OCI-LY3 (cell line): ENCODE results near the gene TIGD3.

ENCODE experiments used
- H2AFZ ChIP-seq: fragments of 200-600, 300-600 bp; shearing (Covaris generic); 2 replicates; pipeline ENCODE4 v1.6.0; 2014; ENCODE audit warnings: antibody characterized with exemption, low read depth, low read length
- H3K27ac ChIP-seq: fragments of 200-600, 300-600 bp; sonication (generic); 2 replicates; pipeline ENCODE4 v1.5.1; 2014; ENCODE audit warnings: mild to moderate bottlenecking, low read length, moderate library complexity, mixed read lengths
- H3K27me3 ChIP-seq: fragments of 200-600, 300-600 bp; sonication (generic); 2 replicates; pipeline ENCODE4 v1.6.1; 2014; ENCODE audit warnings: low read depth, low read length, mixed read lengths
- H3K36me3 ChIP-seq: fragments of 200-600, 300-600 bp; sonication (generic); replicated peaks from 2 replicates; pipeline ENCODE3; 2014; ENCODE audit warnings: low read depth, low read length, mixed read lengths
- H3K4me1 ChIP-seq: fragments of 300-600, 200-600 bp; sonication (generic); 2 replicates; pipeline ENCODE4 v1.6.1; 2014; ENCODE audit warnings: low read length, mixed read lengths
- H3K4me2 ChIP-seq: fragments of 200-600, 300-600 bp; sonication (generic); 2 replicates; pipeline ENCODE4 v1.6.1; 2014; ENCODE audit warnings: low read length, mixed read lengths
- H3K4me3 ChIP-seq: fragments of 300-600, 200-600 bp; sonication (generic); 2 replicates; pipeline ENCODE4 v1.5.1; 2014; ENCODE audit warnings: antibody characterized with exemption, mild to moderate bottlenecking, low read length, moderate library complexity
- H3K79me2 ChIP-seq: fragments of 300-600, 200-600 bp; shearing (Covaris generic); 2 replicates; pipeline ENCODE4 v1.6.1; 2014; ENCODE audit warnings: mild to moderate bottlenecking, low read length, mixed read lengths
- H3K9ac ChIP-seq: fragments of 300-600, 200-600 bp; shearing (Covaris generic); 2 replicates; pipeline ENCODE4 v1.6.0; 2014; ENCODE audit warnings: mild to moderate bottlenecking, low read length, moderate library complexity
- H3K9me3 ChIP-seq: fragments of 200-600, 300-600 bp; shearing (Covaris generic); 2 replicates; pipeline ENCODE4 v1.6.1; 2014; ENCODE audit warnings: low read length, mixed read lengths; ENCODE audit not compliant: insufficient read depth
- H4K20me1 ChIP-seq: fragments of 200-600, 300-600 bp; sonication (generic); 2 replicates; pipeline ENCODE4 v1.6.1; 2016; ENCODE audit warnings: low read length, mixed read lengths; ENCODE audit not compliant: insufficient read depth
- EZH2phosphoT487 ChIP-seq: fragments of 200-600 bp; shearing (Covaris generic); IDR thresholded peaks from 2 replicates; pipeline ENCODE4 v1.6.1; 2018; ENCODE audit warnings: antibody characterized with exemption, mixed run types, low read depth
- TF ChIP-seq, protein P1 (sequence below): fragments of 200-600, 300-600 bp; sonication (generic); IDR thresholded peaks from 2 replicates; pipeline ENCODE4 v1.5.1; 2014; ENCODE audit warnings: antibody characterized with exemption, low read length, low read depth

TIGD3 gene

DNA sequence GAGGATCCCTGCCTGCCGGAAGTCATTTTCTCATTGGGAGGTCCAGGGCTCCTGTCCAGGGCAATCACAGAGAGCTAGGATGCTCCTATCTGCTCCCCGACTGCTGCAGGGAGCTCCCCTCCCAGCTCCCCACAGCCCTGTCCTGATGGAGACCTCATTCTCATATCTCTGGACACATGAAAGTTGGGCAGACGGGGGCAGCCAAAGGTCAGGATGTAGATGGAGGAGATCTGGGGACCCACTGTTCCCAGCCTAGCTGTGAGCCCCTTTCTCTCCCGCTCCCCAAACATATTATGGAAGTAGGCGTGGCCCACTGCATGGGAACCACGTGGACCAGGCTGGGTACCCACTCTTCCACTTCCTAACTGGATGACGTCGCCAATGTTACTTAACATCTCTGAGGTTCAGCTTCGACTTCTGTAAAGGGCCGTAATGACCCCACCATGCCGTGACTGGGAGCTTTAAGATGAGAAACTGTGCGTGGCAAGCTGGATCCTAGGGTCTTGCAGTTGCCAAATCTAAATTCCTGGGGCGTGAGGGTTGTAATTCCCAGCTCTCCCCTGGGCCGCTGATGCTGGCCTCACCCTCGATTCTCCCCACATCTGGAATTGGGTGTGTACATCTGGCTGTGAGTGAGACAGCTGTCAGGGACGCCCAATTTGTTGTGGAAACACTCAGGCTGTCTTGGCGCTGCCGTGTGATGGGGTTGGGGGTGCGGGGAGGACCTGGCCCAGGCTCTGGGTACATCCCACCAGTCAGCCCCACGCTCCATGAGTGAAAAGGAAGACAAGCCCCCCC lies 38.1 kb upstream of the TIGD3 start:
- H3K9me3 ChIP-seq = no peaks in the 10 kb centered on the region
- H4K20me1 ChIP-seq = no peaks in the 10 kb centered on the region
- H3K79me2 ChIP-seq = no peaks in the 10 kb centered on the region
- no peak overlapping the region for H2AFZ ChIP-seq
- peak overlapping the region; percentile 82 for H3K4me3 ChIP-seq
- TF ChIP-seq, protein P1, sequence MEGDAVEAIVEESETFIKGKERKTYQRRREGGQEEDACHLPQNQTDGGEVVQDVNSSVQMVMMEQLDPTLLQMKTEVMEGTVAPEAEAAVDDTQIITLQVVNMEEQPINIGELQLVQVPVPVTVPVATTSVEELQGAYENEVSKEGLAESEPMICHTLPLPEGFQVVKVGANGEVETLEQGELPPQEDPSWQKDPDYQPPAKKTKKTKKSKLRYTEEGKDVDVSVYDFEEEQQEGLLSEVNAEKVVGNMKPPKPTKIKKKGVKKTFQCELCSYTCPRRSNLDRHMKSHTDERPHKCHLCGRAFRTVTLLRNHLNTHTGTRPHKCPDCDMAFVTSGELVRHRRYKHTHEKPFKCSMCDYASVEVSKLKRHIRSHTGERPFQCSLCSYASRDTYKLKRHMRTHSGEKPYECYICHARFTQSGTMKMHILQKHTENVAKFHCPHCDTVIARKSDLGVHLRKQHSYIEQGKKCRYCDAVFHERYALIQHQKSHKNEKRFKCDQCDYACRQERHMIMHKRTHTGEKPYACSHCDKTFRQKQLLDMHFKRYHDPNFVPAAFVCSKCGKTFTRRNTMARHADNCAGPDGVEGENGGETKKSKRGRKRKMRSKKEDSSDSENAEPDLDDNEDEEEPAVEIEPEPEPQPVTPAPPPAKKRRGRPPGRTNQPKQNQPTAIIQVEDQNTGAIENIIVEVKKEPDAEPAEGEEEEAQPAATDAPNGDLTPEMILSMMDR = no peak
- no peak for TF ChIP-seq EZH2phosphoT487
- H3K36me3 ChIP-seq = no peaks in the 10 kb centered on the region
- H3K9ac ChIP-seq = no peak overlapping the region
- peaks cover 10% of the 10 kb centered on the region for H3K4me1 ChIP-seq
- H3K4me2 ChIP-seq = peak overlapping the region; percentile 87
- H3K27ac ChIP-seq = no peak overlapping the region
- peaks cover 24% of the 10 kb centered on the region for H3K27me3 ChIP-seq

DNA sequence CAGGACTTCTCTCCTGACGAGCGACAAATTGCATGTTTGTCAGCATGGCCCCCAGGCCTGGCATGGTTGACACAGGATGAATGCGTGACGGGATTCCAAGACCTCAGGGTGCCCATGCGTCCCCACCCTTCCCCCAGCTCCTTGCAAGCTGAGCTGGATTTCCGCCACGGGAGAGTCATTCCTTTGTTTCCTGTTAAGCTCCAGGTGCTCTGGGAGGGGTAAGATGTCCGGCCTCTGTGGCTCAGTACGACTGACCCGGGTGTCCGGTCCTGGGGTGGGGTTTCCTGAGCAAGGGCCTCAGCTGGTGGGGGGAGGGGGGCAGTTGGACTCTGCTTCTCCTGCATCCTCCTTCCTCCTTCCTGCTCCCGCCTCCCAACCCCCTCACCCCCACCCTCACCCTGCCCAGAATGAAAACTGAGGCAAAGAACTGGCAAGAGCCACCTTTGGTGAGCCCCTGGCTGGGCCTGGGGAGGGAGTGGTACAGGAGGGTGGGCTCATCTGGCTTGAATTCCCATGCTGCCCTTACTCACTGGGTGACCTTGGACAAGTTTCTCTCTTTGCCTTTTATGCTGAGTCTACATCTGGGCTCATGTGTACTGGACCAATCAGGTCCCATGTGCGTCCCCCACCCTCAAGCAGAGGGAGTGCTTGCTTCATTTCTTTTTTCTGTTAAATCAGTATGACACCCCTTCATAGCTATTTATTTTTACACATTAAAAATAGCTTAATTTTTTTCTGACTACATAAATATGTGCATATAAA lies 37.3 kb upstream of the TIGD3 start:
- TF ChIP-seq, protein P1 = no peak; the same call in 1 of the 2 replicates
- TF ChIP-seq EZH2phosphoT487 = no peak
- H3K27ac ChIP-seq = no peak overlapping the region

DNA sequence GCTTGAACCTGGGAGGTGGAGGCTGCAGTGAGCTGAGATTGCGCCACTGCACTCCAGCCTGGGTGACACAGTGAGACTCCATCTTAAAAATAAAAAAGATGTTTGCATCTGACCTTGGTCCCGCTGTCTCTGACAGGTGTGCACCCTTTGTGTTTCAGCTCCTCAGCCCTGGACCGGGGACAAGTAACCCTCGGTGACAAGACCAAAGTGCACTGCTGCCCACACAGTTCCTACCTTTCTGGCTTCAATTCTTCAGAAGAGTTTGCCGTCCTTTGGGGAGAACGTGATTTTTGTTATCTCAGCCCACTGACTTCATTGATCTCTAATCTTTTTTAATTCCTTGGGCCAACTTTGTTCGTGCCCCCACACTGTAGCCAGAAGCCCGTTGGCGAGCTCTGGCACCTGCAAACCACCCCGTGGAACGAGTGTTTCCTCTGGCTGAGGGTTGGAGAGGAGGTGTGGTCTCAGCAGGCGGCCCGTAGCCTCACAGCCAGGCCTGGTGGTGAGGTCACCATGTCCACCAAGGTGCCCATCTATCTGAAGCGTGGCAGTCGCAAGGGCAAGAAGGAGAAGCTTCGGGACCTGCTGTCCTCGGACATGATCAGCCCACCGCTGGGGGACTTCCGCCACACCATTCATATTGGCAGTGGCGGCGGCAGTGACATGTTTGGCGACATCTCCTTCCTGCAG lies 34.0 kb upstream of the TIGD3 start:
- H3K4me3 ChIP-seq = no peak overlapping the region

More for the DNA sequence above, 37.3 kb upstream of the TIGD3 start:
- Histone ChIP-seq H3K36me3 (no peaks in the 10 kb centered on the region), H3K4me1 (peaks cover 10% of the 10 kb centered on the region), H3K9me3 (no peaks in the 10 kb centered on the region), H4K20me1 (no peaks in the 10 kb centered on the region), H2AFZ (no peak overlapping the region), H3K4me3 (no peak overlapping the region), H3K79me2 (no peaks in the 10 kb centered on the region), H3K4me2 (no peak overlapping the region), H3K9ac (no peak overlapping the region), H3K27me3 (peaks cover 24% of the 10 kb centered on the region)

DNA sequence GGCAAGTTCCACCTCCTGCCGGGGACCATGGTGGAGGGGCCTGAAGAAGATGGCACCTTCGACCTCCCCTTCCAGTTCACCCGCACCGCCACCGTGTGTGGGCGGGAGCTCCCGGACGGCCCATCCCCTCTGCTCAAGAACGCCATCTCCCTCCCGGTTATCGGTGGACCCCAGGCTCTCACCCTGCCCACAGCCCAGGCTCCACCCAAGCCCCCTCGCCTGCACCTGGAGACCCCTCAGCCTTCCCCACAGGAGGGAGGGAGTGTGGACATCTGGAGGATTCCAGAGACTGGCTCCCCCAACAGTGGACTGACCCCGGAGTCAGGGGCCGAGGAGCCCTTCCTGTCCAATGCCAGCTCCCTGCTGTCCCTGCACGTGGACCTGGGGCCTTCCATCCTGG lies 33.5 kb upstream of the TIGD3 start:
- Histone ChIP-seq H3K9me3 (no peaks in the 10 kb centered on the region), H3K9ac (no peak overlapping the region), H3K27ac (no peak overlapping the region), H3K4me2 (no peak overlapping the region), H3K4me3 (no peak overlapping the region), H3K36me3 (no peaks in the 10 kb centered on the region), H3K79me2 (no peaks in the 10 kb centered on the region), H3K4me1 (peaks cover 4% of the 10 kb centered on the region), H4K20me1 (no peaks in the 10 kb centered on the region), H3K27me3 (peaks cover 6% of the 10 kb centered on the region), H2AFZ (no peak overlapping the region)
- TF ChIP-seq, protein P1 = no peak
- no peak for TF ChIP-seq EZH2phosphoT487

More for the DNA sequence above, 34.0 kb upstream of the TIGD3 start:
- Histone ChIP-seq H3K4me1 (peaks cover 8% of the 10 kb centered on the region), H3K36me3 (no peaks in the 10 kb centered on the region), H3K79me2 (no peaks in the 10 kb centered on the region), H3K27ac (no peak overlapping the region), H3K9ac (no peak overlapping the region), H2AFZ (no peak overlapping the region), H4K20me1 (no peaks in the 10 kb centered on the region), H3K9me3 (no peaks in the 10 kb centered on the region), H3K27me3 (peaks cover 9% of the 10 kb centered on the region), H3K4me2 (no peak overlapping the region)
- no peak for TF ChIP-seq EZH2phosphoT487
